Measurements from ENCODE around the gene TLK1.

GRCh38 chr2:171104379-171104778, 56.3 kb downstream of the TLK1 start:
- TF ChIP-seq CTCF (conservative IDR thresholded peaks at IDR 0.05 in 1 of 2, IDR thresholded peaks at IDR 0.05 in 1 of 2; ENCODE audit: low read depth in 1 of 2, low read length in 2 of 2) = no peak
- TF ChIP-seq EZH2 (IDR thresholded peaks at IDR 0.05; ENCODE audit: low read length, missing control alignments) = no peak

All from fibroblast of lung (primary cell).